Transverse colon (tissue), 4 donors: ENCODE results near the gene ARHGAP8. TPM values are rescaled to one million over a fixed set of nuclear protein-coding genes. Genes with fewer than 3 reads are reported as not detected.

Experiments used
- DNase-seq: peaks from one replicate; pipeline ENCODE4 v3.0.0-alpha.2; 2019
- H3K27ac ChIP-seq, 4 donors: fragments of 200-600 bp; sonication (generic); 2 replicates each; pipeline ENCODE4 v1.5.1; 2016 to 2018; ENCODE audit warnings: inconsistent platforms in 4 of 4
- H3K27me3 ChIP-seq: fragments of 200-600 bp; sonication (generic); 2 replicates; pipeline ENCODE4 v1.5.1; 2017; ENCODE audit warnings: inconsistent platforms
- H3K36me3 ChIP-seq, 4 donors: fragments of 200-600 bp; sonication (generic); 2 replicates each; pipeline ENCODE4 v1.5.1; 2017 to 2019; ENCODE audit warnings: inconsistent platforms in 4 of 4
- H3K4me1 ChIP-seq, 4 donors: fragments of 200-600 bp; sonication (generic); 2 replicates each; pipeline ENCODE4 v1.5.1; 2017 to 2020; ENCODE audit warnings: inconsistent platforms in 4 of 4
- H3K4me3 ChIP-seq, 4 donors: fragments of 200-600 bp; sonication (generic); 1 replicate in 1 of 4; 2 replicates in 3 of 4; pipeline versions ENCODE4 v1.5.1 to v1.6.1; 2017 to 2019; ENCODE audit warnings: inconsistent platforms in 4 of 4
- H3K9me3 ChIP-seq, 2 donors: fragments of 200-600 bp; sonication (generic); 2 replicates each; pipeline ENCODE4 v1.5.1; 2017 to 2019; ENCODE audit warnings: inconsistent platforms in 2 of 2
- EP300 ChIP-seq: sonication (generic); formaldehyde crosslinking; IDR thresholded peaks from one replicate; pipeline ENCODE4 v1.6.1; 2017; ENCODE audit warnings: antibody characterized with exemption, low read depth
- POLR2A ChIP-seq: fragments of 450-650 bp; IDR thresholded peaks from one replicate; pipeline ENCODE4 v1.6.1; 2016; ENCODE audit warnings: antibody characterized with exemption, mild to moderate bottlenecking, moderate library complexity
- POLR2AphosphoS5 ChIP-seq, 3 donors: sonication (generic); formaldehyde crosslinking; IDR thresholded peaks; one replicate each; pipeline ENCODE4 v1.6.1; 2016; ENCODE audit warnings: antibody characterized with exemption in 3 of 3
- WGBS, 2 donors: methylation state at CpG; one replicate each; pipeline ENCODE4 v1.1.5; 2018; ENCODE audit warnings: low coverage in 1 of 2; 5-methylcytosine and 5-hydroxymethylcytosine counted together
- in situ Hi-C, 4 donors: fragments of 200-750 bp; cut with MboI; loops; one replicate each; pipeline versions ENCODE4 v1.15.0 to v1.15.1; 2017; ENCODE audit warnings: low sequenced_read_pairs in 3 of 4, low pct_ligation_motif_present in 1 of 4, low pct_unique_long_range_greater_than_20kb in 1 of 4
- intact Hi-C: fragments of 100-400 bp; cut with DNase I; formaldehyde crosslinking; loops from one replicate; pipeline ENCODE4 v1.15.1; 2023; ENCODE audit warnings: low total_unique reads
- total RNA-seq, 4 donors: library from RNA; depleted of rRNA; stranded (reverse); fragments of >200 nt; gene quantifications; one replicate each; pipeline ENCODE4 v1.1.0, GENCODE V29; 2016
- TF ChIP-seq, protein P1 (sequence below), 5 experiments: fragments of 200-600 bp in 3 of 5; fragments of 450-650 bp in 2 of 5; sonication (generic) in 3 of 5; IDR thresholded peaks; 1 replicate in 2 of 5; 2 replicates in 3 of 5; pipeline ENCODE4 v1.5.1; 2016 to 2017; ENCODE audit warnings: antibody characterized with exemption in 5 of 5, inconsistent platforms in 3 of 5, mild to moderate bottlenecking in 2 of 5, moderate library complexity in 1 of 5

The ARHGAP8 gene
- total RNA-seq, 4 donors from 2014 or later = 28.6 to 51.5 (median 31.5) TPM

DNA sequence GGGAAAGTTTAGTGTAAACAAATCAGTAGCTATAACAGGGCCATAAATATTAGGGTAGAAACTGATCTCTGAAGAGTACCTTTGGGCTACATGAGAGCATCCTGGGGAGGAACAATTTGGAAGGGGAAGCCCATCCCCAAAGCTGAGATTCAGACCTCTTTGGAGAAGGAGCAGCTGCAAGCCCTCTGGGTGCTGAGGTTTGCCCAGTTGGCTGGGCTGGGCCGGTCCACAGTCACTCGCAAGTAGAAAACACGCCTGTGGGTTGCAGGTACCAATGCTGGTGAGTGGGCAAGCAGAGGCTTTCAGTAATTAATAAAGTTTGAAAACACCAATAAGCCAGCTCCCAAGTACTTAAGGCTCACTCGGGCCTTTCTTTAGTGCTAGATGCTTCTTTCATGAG lies 124.5 kb downstream of the ARHGAP8 start:
- intact Hi-C loops (no loop called here), in situ Hi-C loops (no loop called here)
- 93 to 94% methylated on average over 3 to 4 of the region's 4 CpGs for WGBS, 2 donors
- TF ChIP-seq POLR2AphosphoS5 (IDR thresholded peaks at IDR 0.05) (no peak), EP300 (no peak), POLR2A (no peak)
- TF ChIP-seq, protein P1, sequence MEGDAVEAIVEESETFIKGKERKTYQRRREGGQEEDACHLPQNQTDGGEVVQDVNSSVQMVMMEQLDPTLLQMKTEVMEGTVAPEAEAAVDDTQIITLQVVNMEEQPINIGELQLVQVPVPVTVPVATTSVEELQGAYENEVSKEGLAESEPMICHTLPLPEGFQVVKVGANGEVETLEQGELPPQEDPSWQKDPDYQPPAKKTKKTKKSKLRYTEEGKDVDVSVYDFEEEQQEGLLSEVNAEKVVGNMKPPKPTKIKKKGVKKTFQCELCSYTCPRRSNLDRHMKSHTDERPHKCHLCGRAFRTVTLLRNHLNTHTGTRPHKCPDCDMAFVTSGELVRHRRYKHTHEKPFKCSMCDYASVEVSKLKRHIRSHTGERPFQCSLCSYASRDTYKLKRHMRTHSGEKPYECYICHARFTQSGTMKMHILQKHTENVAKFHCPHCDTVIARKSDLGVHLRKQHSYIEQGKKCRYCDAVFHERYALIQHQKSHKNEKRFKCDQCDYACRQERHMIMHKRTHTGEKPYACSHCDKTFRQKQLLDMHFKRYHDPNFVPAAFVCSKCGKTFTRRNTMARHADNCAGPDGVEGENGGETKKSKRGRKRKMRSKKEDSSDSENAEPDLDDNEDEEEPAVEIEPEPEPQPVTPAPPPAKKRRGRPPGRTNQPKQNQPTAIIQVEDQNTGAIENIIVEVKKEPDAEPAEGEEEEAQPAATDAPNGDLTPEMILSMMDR (IDR thresholded peaks at IDR 0.05) = no peak
- Histone ChIP-seq H3K9me3 (peaks cover 0 to 5% of the 10 kb centered on the region in 2 donors), H3K4me3 (no peak overlapping the region), H3K36me3 (no peaks in the 10 kb centered on the region), H3K4me1 (no peaks in the 10 kb centered on the region), H3K27me3 (no peaks in the 10 kb centered on the region), H3K27ac (no peak overlapping the region)
- no peak for DNase-seq

DNA sequence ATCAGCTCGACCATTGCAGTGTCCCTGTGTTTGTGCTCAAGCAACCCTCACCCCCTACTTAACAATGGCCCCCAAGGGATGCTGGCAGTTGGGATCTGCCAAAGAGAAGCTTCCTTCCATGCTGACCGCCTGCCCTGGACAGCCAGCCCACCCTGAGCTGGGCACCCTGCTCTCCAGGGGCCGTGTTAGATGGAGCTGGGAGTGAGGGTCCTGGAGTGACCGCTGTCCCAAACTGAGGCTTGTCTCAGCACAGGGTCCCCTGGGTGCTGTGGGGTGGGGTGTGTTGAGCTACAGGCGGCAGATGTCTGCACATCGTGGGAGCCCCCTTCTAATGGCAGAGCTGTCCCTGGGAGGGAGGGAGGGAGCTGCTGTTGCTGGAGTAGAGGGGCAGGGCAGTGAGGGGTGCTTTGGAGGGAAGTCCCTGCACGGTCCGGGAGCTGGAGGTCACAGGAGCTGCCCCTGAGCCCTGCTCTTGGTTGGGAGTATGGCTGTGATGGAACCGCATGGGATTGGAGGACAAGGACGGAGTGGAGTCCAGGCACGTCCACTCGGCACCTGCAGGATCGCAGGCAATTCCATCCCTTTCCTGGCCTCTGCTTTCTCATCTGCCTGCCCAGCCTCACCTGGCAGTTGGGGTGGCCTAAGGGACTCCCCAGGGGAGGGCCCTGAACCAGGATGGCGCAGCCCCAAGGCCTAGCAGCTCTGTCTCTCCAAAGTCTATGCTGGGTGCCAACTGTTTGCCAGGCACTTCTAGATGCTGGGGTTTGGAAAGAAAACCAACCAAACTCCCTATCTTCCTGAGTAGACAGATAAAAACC lies 126.3 kb downstream of the ARHGAP8 start:
- intact Hi-C loops = no loop called here
- in situ Hi-C loops = no loop called here
- 84% methylated on average over 13 of the region's 14 CpGs; no CpG with 5 or more reads in 1 of the 2 donors for WGBS, 2 donors
- no peak for TF ChIP-seq POLR2AphosphoS5 (IDR thresholded peaks at IDR 0.05)
- no peak for TF ChIP-seq EP300
- TF ChIP-seq, protein P1 (IDR thresholded peaks at IDR 0.05) = no peak
- TF ChIP-seq POLR2A = no peak
- no peak for DNase-seq
- peaks cover 0 to 5% of the 10 kb centered on the region in 2 donors for H3K9me3 ChIP-seq
- no peaks in the 10 kb centered on the region for H3K27me3 ChIP-seq
- no peak overlapping the region for H3K4me3 ChIP-seq
- H3K36me3 ChIP-seq = no peaks in the 10 kb centered on the region
- no peaks in the 10 kb centered on the region for H3K4me1 ChIP-seq
- no peak overlapping the region for H3K27ac ChIP-seq

DNA sequence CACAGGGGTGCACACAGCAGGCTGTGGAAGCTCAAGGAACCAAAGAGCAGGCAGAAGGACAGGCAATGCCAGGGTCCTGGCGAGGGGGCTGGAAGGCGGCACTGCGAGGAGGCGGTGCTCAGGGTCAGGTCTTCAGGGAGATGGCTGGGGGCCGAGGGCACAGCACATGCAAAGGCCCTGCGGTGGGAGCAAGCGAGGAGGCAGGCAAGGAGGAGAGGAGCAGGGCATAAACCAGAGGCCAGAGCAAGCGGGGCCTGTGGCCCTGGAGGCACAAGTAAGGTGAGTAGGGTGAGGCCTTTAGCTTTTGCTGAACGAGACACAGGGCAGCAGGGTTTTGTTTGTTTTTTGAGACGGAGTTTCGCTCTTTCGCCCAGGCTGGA lies 126.9 kb downstream of the ARHGAP8 start:
- TF ChIP-seq, protein P1 (IDR thresholded peaks at IDR 0.05) = no peak
- TF ChIP-seq EP300 (no peak), POLR2AphosphoS5 (IDR thresholded peaks at IDR 0.05) (no peak), POLR2A (no peak)
- H3K4me3 ChIP-seq = no peak overlapping the region
- no peak overlapping the region for H3K27ac ChIP-seq
- no peak for DNase-seq
- WGBS, 2 donors = 87 to 89% methylated on average over 3 to 12 of the region's 12 CpGs
- intact Hi-C loops = no loop called here
- no peaks in the 10 kb centered on the region for H3K36me3 ChIP-seq
- peaks cover 0 to 5% of the 10 kb centered on the region in 2 donors for H3K9me3 ChIP-seq
- H3K4me1 ChIP-seq = no peaks in the 10 kb centered on the region
- in situ Hi-C loops = no loop called here
- H3K27me3 ChIP-seq = no peaks in the 10 kb centered on the region

DNA sequence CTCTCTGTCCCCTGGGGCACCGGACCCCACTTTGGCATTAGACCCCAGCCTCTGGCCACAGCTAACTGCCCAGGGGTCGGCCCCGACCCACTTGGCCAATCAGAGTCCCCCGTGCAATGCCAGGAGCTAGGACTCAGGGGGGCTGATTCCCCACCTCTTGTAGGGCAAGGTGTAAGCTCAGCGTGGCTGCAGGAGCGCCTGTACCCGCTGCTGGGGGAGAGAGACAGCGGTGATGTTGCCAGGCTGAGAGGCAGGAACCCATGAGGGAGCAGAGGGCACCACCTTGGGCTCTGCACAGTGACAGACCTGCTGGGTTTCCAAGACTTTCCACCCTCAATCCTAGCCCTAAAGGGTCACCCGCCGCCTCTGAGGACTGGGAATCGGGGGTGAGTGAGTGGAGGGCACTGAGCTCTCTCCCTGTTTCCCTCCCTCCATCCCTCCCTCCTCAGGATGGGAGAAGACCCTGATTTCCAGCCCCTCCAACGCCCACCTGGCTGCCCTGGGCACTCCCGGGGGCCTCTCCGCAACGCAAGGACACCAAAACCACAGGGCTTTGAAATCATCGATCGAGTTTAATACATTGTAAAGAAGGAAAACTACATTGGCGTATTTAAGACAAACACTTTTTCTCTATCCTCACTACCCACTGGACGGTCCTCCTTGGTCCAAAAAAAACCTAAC lies 128.4 kb downstream of the ARHGAP8 start:
- Histone ChIP-seq H3K27me3 (no peaks in the 10 kb centered on the region), H3K9me3 (peaks cover 0 to 5% of the 10 kb centered on the region in 2 donors), H3K4me3 (no peak overlapping the region), H3K36me3 (no peaks in the 10 kb centered on the region), H3K4me1 (no peaks in the 10 kb centered on the region), H3K27ac (no peak overlapping the region)
- intact Hi-C loops = no loop called here
- 79 to 88% methylated on average over 2 to 19 of the region's 19 CpGs for WGBS, 2 donors
- no peak for DNase-seq
- in situ Hi-C loops = no loop called here
- TF ChIP-seq EP300 = no peak
